Measurements from ENCODE around the gene THAP9. TPM values are rescaled to one million over a fixed set of nuclear protein-coding genes. Genes with fewer than 3 reads are reported as not detected.

Gene THAP9
- total RNA-seq, 1 experiment from 2014 or later, result 3.2 TPM

GRCh38 chr4:82890901-82891706, 9.4 kb upstream of the THAP9 start, which contains the start of gene SEC31A:
Gene SEC31A (minus strand): TSS chr4:82891153. CDS start chr4:82881936, 9,217 bp downstream.
- peak within 1 kb of the TSS; percentile 100 for H3K9ac ChIP-seq (ENCODE audit: low read length)
- peaks cover 26% of the 10 kb centered on the region for H3K4me1 ChIP-seq (ENCODE audit: insufficient read depth, low read length)
- H3F3A ChIP-seq (ENCODE audit: low read length, unreplicated experiment), result no peaks in the 10 kb centered on the region
- peak within 1 kb of the TSS; percentile 96 for H3K27ac ChIP-seq (ENCODE audit: low read length)
- H3K9me2 ChIP-seq (replicated peaks; ENCODE audit: low read length), result no peaks in the 10 kb centered on the region
- intact Hi-C loops (cut with micrococcal nuclease), result no loop called here
- TF ChIP-seq CTCF (conservative IDR thresholded peaks at IDR 0.05; ENCODE audit: low read depth, low read length), result no peak; the same call in 1 of the 2 replicates
- no peak for TF ChIP-seq EZH2phosphoT487 (IDR thresholded peaks at IDR 0.05; ENCODE audit: borderline replicate concordance, low read length)
- no peak for TF ChIP-seq EZH2 (IDR thresholded peaks at IDR 0.05; ENCODE audit: low read length, unreplicated experiment)
- CTCF ChIA-PET, result no interaction called here
- peak within 1 kb of the TSS; percentile 85 for H2AFZ ChIP-seq (ENCODE audit: low read length)
- H3K36me3 ChIP-seq (ENCODE audit: low read depth, low read length), result peaks cover 25% of the 10 kb centered on the region
- peak; percentile 90 for ATAC-seq
- H3K9me3 ChIP-seq (ENCODE audit: low read length), result no peaks in the 10 kb centered on the region
- peak; percentile 93 for DNase-seq
- peaks cover 72% of the 10 kb centered on the region for H3K79me2 ChIP-seq (ENCODE audit: low read length)
- BruUV-seq (replicated peaks), result no TSS peak
- H3K4me3 ChIP-seq (ENCODE audit: low read length), result peak within 1 kb of the TSS; percentile 100
- peak within 1 kb of the TSS; percentile 94 for H3K4me2 ChIP-seq (ENCODE audit: low read length)
- H4K20me1 ChIP-seq (ENCODE audit: low read length), result peaks cover 28% of the 10 kb centered on the region
- POLR2A ChIA-PET (ENCODE audit: unreplicated experiment), result no interaction called here
- no peaks in the 10 kb centered on the region for H3K27me3 ChIP-seq (ENCODE audit: low read length)

GRCh38 chr4:82891707-82892466, 8.6 kb upstream of the THAP9 start:
- Histone ChIP-seq H3F3A (ENCODE audit: low read length, unreplicated experiment) (no peaks in the 10 kb centered on the region), H3K4me3 (ENCODE audit: low read length) (peak overlapping the region; percentile 100), H2AFZ (ENCODE audit: low read length) (peak overlapping the region; percentile 85), H4K20me1 (ENCODE audit: low read length) (peaks cover 23% of the 10 kb centered on the region), H3K9me2 (replicated peaks; ENCODE audit: low read length) (no peaks in the 10 kb centered on the region), H3K36me3 (ENCODE audit: low read depth, low read length) (peaks cover 29% of the 10 kb centered on the region), H3K79me2 (ENCODE audit: low read length) (peaks cover 72% of the 10 kb centered on the region), H3K4me1 (ENCODE audit: insufficient read depth, low read length) (peaks cover 23% of the 10 kb centered on the region), H3K27ac (ENCODE audit: low read length) (peak overlapping the region; percentile 96), H3K4me2 (ENCODE audit: low read length) (peak overlapping the region; percentile 94), H3K9ac (ENCODE audit: low read length) (peak overlapping the region; percentile 100), H3K27me3 (ENCODE audit: low read length) (no peaks in the 10 kb centered on the region), H3K9me3 (ENCODE audit: low read length) (no peaks in the 10 kb centered on the region)
- peak; percentile 22 for ATAC-seq
- CTCF ChIA-PET, result no interaction called here
- no peak for DNase-seq
- POLR2A ChIA-PET (ENCODE audit: unreplicated experiment), result interaction anchor here (0.6 kb wide), 1 partner anchor 359 kb away, joined by 3 read pairs; no protein-coding TSS in a partner anchor
- TF ChIP-seq EZH2phosphoT487 (IDR thresholded peaks at IDR 0.05; ENCODE audit: borderline replicate concordance, low read length) (no peak), CTCF (conservative IDR thresholded peaks at IDR 0.05; ENCODE audit: low read depth, low read length) (no peak), EZH2 (IDR thresholded peaks at IDR 0.05; ENCODE audit: low read length, unreplicated experiment) (no peak)
- intact Hi-C loops (cut with micrococcal nuclease), result no loop called here
- TSS peak; percentile 94 for BruUV-seq (replicated peaks)

All from PC-3 (cell line).